Effector CD8-positive, alpha-beta T cell (primary cell): Measurements from ENCODE around the gene ETV7.
"Not testable (repeated sequence)": the region's sequence is repeated elsewhere in the genome, so short reads cannot be mapped to it uniquely, and the experiment has no call there.

Experiments used
- DNase-seq: peaks from one replicate; lab custom pipeline; 2025; lab: John Stamatoyannopoulos, UW

The ETV7 gene

DNA sequence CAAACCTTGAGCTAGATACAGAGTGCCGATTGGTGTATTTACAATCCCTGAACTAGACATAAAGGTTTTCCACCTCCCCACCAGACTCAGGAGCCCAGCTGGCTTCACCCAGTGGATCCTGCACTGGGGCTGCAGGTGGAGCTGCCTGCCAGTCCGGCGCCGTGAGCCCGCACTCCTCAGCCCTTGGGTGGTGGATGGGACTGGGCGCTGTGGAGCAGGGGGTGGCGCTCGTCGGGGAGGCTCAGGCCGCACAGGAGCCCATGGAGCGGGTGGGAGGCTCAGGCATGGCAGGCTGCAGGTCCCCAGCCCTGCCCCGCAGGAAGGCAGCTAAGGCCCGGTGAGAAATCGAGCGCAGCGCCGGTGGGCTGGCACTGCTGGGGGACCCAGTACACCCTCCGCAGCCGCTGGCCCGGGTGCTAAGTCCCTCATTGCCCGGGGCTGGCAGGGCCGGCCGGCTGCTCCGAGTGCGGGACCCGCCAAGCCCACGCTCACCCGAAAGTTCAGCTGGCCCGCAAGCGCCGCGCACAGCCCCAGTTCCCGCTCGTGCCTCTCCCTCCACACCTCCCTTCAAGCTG lies 23.3 kb downstream of the ETV7 start:
- DNase-seq, result not testable (repeated sequence)

DNA sequence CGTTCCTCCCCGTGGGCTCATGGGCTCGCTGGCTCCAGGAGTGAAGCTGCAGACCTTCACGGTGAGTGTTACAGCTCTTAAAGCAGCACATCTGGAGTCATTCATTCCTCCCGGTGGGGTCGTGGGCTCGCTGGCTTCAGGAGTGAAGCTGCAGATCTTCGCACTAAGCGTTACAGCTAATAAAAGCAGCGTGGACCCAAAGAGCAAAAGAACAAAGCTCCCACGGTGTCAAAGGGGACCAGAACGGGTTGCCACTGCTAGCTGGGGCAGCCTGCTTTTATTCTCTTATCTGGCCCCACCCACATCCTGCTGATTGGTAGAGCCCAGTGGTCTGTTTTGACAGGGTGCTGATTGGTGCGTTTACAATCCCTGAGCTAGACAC lies 24.1 kb downstream of the ETV7 start:
- not testable (repeated sequence) for DNase-seq

DNA sequence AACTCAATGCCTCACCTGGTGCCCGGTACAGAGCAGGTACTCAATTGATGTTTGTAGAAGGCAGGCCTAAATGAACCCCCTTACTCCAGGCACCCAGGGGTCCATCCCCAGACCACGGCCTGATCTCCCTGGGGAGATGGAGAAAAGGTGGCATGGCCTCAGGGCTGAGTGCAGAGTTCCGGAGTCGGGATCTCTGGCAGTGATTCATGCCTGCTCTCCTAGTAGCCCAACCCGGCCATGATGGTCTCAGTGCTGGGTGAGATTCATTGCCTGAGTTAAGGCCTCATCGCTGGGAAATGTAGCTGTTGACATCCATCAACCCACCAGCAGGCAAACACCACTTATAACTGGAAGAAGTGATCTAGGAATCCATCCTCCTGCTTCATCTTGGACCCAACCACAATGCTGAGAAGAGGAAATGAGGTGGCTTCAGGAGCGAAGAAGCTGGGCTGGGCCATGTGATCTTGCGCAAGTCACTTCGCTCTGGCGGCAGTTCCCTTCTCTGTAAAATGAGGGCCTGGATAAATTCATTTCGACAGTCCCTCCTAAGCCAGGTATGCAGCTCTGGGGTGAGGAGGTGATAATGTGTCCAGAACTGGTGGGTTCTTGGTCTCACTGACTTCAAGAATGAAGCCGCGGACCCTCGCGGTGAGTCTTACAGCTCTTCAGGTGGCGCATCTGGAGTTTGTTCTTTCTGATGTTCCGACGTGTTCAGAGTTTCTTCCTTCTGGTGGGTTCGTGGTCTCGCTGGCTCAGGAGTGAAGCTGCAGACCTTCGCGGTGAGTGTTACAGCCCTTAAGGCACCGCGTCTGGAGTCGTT lies 24.7 kb downstream of the ETV7 start:
- DNase-seq, result no peak

DNA sequence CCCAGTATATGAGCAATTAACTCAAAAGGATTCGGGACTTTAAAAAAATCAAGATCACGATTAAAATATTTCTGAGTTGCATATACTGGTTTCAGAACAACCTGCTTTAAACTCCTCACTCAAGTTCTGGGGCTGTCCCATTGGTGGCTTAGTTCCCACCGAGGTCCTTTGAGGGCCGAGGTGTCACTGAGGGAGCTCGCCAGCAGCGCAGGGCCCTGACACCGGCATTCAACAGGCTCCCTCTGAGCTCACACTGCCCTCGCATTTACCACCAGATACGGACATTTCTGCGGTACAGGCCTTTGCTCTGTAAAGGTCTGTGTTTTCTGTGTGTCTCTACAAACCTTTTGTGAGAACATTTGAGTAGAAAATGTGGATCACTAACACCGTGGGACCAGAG lies 26.4 kb downstream of the ETV7 start:
- no peak for DNase-seq

DNA sequence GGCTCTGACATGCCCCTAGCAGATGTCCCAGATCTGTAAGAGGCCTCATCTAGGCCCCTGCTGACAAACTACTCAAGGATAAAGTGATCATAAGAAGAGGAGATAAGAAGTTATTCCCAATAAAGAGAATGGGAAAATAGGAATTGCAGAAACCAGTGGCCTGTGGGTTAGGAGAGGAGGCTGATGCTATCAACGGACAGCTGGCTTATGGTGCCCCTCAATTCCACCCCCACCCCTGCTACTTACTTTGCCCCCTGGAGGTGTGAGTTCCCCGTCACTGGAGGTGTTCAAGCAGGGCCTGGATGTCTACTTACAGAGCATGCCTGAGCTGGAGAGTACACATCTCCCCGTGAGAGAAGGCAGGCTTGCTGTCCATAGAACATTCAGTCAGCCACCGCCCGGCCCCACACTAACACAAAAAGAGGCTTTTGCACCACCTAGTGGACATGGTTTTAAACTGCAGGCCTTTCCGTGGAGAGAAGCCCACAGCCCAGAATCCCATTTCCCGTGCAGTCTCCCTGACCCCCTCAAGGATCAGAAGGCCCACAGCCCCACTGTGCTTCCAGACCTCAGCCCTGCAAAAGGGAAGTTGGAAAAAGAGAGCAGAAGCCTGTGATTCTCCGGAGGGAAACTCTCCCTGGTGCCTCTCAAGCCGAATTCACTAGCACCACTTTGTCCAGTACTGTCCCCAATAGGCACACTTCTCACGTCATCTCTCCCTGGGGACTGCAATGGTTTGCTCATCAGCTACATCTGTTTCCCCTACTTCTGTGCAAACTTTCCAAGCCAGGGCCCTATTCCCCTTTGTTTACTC lies 27.0 kb downstream of the ETV7 start:
- DNase-seq, result peak; percentile 56

DNA sequence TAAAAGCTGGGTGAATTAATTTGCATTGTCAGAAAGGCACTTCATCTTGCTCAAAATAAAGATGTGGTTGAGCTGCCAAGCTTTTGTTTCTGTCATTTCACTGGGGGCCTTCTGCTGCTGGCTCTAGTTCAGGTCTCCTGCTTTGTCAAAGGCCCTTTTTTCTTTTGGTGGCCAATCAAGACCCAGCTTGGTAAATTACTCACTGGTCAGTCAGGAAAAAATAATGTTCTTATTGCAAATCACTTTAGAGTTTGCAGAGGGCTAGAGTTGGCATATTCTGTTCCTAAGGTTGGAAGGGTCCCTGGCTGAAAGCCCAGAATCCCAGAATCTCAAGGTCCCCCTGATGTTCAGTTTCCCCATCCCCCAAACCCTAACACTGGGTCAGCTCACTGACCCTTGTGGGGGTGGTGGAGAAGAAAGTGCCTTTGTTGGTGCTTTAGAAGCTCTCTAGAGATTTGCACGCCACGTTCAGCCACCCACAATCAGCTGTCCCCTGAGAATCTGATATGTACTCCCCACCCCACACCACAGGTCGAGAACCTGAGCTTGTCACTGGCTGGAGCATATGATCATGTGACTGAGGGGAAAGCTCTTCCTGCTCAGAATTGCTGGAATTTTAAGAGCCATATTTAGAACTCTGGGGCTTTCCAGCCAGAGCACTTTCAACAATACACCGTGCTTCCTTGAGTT lies 29.1 kb downstream of the ETV7 start:
- no peak for DNase-seq

DNA sequence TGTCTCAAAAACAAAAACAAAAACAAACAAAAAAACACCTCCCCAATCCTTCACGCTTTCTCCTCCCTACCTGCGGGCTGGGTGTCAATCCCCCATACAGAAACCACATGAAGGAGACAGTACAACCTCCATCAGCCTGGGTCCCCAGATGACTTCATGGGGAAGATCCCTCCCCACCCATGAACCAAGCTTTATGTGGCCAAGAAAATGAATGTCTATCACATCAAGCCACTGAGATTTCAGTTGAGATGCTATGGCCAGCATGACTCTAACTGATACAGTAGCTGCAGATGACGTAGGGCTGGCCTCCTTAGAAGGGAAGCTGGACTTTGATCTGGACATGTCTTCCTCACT lies 29.6 kb downstream of the ETV7 start:
- no peak for DNase-seq

DNA sequence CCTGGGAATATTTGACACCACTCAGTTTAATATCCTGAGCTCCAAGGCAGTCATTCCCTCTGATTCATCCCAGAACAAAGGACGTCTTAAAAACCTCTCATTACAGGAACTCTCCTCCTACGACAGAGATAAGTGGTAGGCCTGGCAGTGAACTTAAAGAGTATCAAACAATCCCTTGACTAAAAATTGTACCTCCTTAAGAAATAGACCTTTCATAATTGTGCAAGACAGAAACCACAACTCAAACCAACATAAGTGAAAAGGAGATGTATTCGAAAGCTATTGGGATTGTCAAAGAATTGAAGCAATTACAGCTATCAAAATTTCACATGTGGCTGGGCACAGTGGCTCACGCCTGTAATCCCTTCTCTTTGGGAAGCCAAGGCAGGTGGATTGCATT lies 31.6 kb downstream of the ETV7 start:
- no peak for DNase-seq

DNA sequence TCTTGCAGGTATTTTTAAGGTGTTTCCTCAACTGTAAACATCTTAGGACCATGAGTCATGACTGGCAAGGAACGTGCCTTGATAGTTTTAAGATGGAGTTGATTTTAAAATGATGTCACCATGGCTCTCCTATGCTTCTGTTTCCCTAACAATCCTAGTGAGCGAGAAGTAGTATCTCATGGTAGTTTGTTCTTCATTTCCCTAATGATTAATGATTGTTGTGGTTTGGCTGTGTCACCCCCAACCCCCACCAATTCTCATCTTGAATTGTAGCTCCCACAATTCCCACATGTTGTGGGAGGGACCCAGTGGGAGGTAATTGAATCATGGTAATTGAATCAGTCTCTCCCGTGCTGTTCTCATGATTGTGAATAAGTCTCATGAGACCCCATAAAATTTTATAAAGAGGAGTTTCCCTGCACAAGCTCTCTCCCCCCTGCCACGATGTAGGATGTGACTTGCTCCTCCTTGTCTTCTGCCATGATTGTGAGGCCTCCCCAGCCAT lies 34.0 kb downstream of the ETV7 start:
- no peak for DNase-seq

DNA sequence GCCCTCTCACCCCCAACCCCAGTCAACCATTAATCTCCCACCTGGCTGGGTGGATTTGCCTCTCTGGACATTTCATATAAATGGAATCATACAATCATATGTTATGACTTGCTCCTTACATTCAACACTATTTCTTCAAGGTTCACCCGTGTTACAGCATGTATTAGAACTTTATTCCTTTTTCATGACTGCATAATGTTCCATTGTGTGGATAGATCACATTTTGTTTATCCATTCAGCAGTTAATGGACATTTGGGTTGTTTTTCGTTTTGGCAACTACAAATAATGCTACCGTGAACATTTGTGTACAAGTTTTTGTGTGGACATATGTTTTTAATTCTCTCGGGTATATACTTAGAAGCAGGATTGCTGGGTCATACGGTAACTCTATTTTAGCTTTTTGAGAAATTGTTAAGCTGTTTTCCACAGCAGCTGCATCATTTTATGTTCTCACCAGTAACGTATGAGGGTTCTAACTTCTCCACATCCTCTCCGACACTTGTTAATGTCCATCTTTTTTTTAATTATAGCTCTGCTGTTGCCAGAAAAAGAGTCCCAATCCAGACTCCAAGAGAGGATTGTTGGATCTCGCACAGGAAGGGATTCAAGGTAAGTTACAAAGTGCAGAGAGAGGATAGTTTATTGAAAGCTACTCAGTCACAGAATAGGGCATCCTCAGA lies 34.9 kb downstream of the ETV7 start:
- no peak for DNase-seq

DNA sequence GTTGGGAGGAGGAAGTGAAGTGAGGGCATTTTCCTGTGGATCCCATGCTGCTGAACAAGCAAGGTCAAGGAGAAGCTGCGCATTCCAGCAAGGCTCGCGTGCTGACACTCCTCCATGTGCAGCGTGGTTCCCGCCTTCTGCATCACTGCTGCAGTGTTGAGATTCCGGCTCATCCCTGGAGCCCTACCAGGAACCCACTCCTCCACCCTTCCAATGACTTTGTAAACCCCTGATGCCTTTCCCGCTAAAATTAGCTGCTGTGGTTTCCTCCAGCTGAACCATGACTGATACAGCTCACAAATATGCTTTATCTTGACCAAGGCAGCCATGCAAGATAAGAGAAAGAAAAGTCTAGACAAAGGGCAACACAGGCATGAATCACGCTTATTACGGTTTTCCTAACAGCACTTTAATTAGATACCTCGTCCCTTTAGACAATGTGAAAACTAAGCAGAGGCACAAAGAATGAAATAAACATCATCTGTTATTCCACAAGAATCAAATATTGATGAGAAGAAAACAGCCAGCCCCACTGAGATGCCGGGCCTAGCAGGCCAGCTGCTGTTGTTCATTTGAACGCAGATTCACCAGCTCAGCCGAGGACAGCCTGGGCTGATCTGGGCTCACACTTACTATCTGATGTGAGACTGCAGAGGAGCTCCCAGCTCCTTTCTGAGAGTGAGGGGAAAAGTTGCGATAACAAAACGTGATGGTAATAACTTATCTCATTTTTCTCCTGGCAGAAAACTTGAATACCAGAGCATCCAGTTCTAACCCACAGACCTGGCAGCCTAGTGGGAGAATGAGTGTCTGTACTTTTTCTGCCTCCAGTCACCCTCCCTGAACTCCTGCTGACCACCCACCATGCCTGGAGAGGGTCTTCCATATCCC lies 36.5 kb downstream of the ETV7 start:
- no peak for DNase-seq

DNA sequence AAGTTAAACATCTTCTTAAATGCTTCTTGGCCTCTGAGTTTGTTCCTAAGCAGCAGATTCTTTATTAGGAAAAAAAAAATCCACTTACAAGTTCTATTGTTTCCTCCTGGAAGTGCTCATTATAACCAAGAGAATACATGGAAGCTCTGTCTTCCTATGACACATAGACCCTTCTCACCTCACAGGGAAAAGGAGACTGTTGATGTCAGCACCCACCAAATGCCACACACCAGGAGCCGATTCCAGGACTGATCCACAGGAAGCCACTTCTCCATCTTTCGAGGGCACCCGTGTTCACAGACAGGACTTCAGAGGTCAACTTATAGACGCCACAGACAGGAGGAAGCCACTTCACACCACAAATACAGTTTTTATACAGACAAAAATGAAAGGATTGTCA lies 37.4 kb downstream of the ETV7 start:
- DNase-seq, result no peak

DNA sequence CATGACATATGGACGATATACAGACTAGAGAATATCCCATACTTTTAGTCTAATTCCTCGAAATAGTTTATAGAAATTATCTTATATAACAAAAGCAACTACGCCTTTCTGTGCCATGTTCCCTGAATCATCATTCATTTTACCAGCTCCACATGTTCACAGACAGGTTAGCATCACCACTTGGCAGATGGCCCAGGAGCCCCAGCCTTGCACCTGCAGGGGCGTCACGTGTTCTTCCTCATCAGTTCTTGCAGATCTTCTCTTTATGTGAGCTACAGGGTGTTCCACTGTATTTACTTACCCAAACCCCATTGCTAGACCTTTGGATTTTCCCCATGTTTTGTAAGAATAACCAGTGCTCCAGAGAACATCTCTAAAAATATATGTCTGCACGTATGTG lies 38.2 kb downstream of the ETV7 start:
- no peak for DNase-seq

DNA sequence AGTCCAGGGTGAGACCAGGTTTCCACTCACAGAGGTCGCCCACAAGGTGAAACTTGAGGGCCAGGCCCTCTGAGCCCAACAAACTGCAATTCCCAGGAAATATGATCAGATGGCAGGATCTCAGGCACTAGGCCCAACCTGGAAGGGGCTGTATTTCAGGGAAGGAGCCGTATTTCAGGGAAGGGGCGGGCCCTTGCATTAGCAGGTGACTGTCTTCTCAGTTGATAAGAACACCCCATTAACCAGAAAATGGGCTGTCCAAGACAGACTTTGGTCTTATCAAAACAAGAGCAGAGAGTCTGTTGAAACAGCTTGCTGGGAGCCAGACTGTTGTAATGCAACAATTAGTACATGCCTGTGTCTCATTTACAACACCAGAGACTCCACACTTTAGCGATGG lies 39.8 kb downstream of the ETV7 start:
- no peak for DNase-seq

DNA sequence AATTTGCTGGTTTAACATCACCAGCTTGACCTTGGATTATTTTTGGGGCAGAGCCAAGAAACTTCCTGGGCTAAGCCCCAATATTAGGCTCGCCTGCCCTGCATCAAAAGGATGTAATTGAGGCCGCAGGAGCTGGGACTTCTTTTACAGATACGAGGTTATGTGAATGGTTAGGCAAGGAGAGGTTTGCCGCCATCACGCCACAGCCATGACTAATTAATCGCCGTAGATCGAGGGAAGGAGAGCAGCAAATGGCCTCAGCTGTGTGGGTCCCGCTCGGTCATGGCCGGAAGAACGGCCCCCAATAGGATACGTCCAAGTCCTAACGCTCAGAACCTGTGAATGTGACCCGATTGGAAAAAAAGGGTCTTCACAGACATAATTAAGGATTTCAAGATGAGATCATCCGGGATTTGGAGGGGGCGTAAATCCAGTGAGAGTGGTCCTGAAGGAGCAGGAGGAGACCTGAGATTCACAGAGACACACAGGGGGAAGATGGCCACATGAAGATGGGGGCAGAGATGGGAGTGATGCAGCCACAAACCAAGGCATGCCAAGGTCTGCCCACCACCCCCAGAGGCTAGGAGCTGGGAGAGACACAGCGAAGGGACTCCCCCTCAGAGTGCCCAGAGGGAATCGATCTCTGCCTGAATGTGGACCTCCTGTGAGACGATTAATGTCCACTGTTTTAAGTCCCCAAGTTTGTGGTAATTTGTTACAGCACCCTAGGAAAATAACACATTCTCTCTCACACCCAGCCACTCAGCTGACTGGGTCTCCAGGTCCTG lies 40.8 kb downstream of the ETV7 start:
- DNase-seq, result no peak

DNA sequence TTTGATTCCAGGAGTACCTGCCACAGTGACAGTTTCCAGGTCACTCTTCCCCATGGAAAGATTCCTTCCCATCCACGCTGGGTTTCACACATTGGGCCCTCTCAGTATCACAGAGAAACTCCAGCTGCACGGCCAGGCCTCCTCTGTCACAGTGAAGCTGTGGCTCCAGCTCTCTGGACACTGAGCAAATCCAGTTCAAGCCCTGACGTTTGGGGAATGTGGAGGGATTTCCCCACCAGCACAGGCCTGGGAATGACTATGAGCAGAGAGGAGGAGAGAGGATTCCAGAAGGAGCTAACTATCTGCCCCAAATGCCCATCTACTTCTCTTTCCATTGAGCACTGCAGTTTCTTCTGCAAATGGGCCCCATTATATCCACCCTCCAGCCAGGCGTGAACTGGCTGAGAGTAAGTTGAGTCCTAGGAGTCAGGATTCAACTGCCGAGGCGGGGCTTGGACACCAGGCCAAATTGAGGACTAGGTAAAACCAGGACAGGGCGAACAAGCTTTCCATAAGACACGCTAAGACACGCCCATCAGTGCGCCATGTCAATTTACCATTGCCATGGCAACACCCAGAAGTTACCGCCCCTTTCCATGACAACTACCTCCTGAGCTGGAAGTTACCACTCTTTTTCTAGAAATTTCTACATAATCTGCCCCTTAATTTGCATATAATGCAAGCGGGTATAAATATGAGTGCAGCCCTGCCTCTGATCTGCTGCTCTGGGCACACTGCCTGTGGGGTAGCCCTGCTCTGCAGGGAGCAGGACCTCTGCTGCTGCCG lies 41.6 kb downstream of the ETV7 start:
- DNase-seq, result no peak

DNA sequence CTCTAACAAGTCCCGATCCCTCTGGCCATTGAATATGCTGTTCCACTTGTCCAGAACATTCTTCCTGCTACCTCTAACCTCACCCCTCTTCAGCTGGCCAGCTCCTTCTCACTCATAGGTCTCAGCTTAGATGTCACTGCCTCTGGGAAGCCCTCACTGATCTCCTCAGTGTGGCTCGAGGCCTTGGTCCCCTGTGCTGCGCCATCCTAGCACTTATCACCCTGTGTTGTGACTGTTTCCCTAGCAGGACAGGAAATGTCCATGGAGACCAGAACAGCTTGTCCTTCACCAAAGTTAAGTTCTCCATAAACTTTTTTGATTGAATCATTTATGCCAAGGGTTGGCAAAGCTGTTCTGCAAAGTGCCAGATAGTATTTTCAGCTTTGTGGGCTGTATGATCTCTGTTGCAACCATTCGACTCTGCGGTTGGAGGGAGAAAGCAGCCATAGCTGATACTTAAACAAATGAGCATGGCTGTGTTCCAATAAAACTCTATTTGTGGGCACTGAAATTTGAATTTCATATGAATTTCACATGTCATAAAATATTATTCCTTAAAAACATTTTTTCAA lies 44.3 kb downstream of the ETV7 start:
- no peak for DNase-seq

DNA sequence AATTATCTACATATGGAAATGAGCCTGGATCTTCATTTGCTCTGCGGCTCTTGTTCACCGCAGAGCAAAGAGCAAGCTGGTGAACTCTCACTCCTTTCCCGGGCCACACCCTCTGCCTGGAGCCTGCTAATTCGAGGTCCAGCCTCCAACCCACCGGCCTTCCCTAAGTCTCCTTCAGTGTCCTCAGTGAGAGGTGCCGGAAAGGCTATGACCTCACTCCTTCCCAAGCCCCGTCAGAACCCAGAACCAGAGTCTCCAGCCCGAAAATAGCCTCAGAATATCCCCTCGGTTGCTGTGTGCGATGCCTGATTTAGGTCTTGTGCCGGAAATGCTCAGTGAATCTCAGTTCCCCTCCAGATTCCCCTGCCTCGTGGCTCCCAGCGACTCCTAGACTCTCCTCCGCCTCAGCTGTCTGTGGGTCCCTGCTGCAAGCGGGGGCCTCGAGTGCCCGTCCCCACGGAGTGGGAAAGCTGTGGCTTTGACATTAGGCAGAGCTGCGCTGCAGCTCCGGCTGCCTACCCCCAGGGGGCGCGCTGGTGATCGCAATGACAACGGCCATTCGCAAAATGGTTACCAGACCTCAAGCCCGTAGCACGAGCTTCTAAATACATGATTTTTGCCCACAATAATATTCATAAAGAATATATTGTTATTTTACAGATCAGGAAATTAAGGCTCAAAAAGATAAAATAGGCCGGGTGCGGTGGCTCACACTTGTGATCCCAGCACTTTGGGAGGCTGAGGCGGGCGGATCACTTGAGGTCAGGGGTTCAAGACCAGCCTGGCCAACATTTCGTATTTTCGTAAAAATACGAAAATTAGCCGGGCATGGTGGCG lies 46.6 kb downstream of the ETV7 start:
- DNase-seq, result peak; percentile 64
